Stimulated activated CD4-positive, alpha-beta T cell treated with anti-CD3 and anti-CD28 coated beads, Interleukin-2, amount 100 ng/mL, for 4 hours (primary cell): Measurements from ENCODE around the gene PLRG1.
A peak's percentile ranks its signal among the peaks of the same experiment; 100 is the strongest.

Experiments used
- DNase-seq: peaks from one replicate; pipeline ENCODE4 v3.0.0-alpha.2; 2020; ENCODE audit warnings: low read depth

PLRG1 gene

DNA sequence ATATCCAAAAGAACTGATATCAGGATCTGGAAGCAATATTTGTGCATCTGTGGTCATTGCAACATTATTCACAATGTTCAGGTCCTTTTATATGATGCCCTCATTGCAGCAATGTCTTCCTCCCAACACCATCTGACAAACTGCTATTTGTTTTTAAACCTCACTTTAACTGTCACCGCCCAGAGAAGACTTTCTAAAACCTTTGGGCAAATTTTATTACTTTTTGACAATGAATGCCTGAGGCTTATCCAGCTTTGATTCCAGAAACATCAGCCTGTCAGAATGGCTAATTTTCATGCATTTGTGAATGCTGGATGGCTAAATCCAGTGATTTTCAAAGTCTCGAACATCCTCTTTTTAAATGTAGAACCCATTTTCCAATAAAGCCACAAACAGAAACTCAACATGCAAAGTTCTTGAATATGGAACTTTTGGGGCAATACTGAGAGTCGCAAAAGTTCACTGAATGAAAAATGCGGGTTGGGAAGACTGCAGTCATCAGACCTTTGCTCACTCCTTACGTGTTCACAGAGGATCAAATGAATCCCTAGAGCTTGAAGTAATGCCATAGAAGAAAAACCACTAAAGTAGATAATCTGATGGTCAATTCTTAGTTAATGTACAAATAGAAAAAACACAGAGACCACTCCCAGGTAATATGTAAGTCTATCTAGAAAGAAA lies 23.1 kb upstream of the PLRG1 start:
- no peak for DNase-seq

GRCh38 chr4:154569584-154569983 lies 19.4 kb upstream of the PLRG1 start:
- DNase-seq = no peak

DNA sequence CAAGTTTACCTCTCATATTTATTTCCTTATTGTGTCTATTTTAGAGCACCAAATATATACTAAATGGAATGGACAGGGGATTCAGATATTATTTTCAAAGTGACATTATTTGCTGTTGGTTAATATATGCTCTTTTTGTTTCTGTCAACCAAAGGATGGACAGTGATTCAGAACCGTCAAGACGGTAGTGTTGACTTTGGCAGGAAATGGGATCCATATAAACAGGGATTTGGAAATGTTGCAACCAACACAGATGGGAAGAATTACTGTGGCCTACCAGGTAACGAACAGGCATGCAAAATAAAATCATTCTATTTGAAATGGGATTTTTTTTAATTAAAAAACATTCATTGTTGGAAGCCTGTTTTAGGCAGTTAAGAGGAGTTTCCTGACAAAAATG lies 18.8 kb upstream of the PLRG1 start:
- DNase-seq = no peak

GRCh38 chr4:154566639-154567204 lies 16.5 kb upstream of the PLRG1 start:
- no peak for DNase-seq

DNA sequence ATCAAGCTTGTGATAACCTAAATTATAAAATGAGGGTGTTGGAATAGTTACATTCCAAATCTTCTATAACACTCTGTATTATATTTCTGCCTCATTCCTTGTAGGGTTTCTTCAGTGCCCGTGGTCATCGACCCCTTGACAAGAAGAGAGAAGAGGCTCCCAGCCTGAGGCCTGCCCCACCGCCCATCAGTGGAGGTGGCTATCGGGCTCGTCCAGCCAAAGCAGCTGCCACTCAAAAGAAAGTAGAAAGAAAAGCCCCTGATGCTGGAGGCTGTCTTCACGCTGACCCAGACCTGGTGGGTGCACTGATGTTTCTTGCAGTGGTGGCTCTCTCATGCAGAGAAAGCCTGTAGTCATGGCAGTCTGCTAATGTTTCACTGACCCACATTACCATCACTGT lies 15.5 kb upstream of the PLRG1 start:
- DNase-seq = no peak

DNA sequence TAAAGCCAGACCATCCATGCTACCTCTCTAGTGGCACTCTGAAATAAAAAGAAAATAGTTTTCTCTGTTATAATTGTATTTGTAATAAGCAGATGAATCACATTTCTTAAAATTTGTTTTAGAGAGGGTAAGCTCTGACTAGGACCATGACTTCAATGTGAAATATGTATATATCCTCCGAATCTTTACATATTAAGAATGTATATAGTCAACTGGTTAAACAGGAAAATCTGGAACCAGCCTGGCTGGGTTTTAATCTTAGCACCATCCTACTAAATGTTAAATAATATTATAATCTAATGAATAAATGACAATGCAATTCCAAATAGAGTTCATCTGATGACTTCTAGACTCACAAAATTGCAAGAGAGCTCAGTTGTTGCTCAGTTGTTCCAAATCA lies 14.1 kb upstream of the PLRG1 start:
- no peak for DNase-seq

- no peak for DNase-seq
These were observed 12.6 kb upstream of the PLRG1 start, which contains the start of gene FGB for GRCh38 chr4:154562697-154563254. FGB (plus strand) TSS chr4:154563011; CDS start chr4:154563019, 8 bp downstream.

GRCh38 chr4:154560824-154561231 lies 10.6 kb upstream of the PLRG1 start:
- DNase-seq = no peak

DNA sequence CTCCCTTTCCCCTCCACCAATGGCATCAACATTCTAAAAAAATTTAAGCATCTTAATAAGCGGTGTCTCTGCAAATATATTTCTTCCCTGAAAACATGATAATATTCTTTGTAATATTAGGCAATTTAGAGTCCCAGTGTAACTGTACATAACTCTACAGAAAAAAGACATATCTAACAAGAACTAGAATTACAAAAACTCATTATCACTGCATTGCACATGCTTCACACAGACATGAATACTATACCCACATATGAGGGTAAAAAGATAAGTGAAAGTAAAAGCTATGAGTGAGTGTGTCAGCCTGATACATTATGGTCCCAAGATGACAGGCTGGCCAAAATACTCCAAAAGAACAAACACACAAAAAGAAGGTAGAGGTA lies 10.2 kb upstream of the PLRG1 start:
- no peak for DNase-seq

DNA sequence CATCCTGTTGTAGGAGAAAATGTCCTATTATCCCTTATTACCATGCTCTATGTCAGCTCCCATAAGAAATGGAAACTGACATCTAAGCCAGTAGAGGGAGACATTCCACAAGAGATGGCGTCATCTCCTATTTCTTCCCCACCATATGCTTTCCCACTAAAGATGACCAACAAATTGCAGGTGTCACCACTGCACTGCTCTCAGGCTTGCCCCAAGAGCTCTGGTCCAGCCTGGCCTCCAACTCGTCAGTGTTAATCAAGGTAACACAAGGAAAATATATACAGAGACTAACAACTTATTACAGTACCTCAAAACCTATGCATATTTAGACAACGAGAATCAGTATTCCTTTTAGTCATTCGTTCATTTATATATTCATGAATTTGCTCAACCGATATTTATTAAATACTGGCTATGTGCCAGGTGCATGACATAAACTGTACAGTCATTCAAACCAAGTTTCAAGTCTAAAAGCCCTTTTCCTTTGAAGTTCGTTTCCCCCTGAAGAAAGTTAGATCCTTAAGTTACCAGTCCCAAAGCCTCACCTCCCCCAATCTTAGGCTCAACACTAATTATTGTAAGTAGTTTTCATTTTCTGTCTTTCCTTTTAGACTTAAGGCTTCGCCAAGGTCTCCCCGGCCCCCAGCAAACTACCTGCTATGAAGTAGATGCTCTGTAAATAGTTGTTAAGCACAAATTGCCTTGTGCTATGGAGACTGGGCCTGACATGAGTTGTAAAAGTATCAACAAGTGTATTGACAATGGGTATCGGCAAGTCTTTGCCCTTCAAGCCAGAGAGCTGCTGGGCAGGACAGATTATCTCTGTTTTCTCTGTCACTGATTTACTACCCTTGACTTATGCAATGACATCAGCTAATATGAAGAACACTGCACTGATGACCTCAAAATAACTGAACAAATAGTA lies 9.6 kb upstream of the PLRG1 start:
- DNase-seq = no peak

DNA sequence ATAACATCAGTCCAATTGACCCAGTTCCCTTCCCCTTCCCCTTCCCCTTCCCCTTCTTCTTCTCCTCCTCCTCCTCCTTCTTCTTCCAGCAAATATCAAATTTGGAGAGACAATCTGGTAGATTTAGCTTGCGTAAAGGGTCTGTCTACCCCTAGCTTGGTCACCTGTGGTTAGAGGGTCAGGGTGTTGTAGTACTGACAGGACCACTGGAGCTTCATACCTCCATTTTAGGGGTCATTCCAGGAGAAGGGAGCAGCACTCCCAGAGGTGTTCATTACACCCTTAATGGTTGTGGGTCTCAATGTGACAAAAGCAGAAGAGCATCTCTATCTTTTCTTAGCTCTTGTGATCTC lies 8.9 kb upstream of the PLRG1 start:
- no peak for DNase-seq

DNA sequence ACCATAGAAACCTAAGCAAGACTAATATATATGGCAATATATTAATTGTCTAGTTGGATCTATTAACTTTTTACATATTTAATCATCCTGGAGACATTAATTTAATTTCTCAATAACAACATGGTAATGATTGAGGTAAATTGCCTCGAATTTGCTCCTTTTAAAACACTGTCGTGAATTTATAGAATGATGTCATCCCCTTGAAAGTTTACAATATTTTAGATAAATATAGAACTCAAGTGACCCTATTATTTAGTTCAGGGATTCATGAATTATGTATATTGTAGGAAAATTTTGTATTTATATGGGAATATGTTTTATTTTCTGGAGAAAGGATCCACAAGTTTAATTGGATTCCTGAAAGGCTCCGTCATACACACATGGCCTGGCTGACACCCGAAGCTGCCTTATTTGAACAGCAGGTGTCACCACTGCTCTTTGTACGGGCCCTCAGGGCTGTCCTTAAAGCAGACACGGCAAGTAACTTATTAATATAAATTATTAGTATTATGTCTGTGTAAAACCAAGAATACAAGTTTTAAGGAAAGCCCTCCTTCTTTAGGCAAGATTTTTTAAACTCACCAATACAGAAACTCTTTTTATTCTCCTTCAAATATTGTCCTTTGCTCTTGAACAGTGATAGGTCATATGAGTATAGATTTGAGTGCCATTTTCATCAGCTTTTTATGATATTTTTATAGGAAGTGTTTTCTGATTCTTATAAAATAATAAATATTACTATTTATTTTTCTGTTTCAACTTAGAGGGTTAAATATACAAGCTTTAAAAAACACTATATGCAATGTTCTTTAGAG lies 1.9 kb upstream of the PLRG1 start:
- DNase-seq = peak; percentile 59

- no peak for DNase-seq
These were observed 4.5 kb downstream of the PLRG1 start for GRCh38 chr4:154545689-154546088.

DNA sequence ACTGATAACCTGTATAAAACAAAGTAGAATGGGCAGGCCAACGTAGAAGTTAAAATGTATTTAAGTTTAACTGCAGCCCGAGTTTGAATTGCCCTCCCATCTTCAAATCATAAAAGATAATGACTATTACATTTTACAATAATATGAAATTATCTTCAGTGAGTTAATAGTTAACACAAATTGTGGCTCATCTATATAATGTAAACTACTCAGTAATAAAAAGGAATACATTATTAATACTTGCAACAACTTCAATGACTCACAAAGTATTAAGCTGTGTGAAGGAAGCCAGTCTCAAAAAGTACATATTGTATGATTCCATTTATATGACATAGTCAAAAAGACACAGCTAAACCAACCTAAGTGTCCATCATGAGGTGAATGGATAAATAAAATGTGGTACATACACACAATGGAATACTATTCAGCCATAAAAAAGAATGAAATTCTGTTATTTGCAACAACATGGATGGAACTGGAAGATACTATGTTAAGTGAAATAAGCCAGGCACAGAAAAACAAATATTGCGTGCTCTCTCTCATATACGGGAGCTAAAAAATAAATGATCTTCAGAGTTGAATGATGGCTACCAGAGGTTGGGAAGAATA lies 7.8 kb downstream of the PLRG1 start:
- DNase-seq = no peak

DNA sequence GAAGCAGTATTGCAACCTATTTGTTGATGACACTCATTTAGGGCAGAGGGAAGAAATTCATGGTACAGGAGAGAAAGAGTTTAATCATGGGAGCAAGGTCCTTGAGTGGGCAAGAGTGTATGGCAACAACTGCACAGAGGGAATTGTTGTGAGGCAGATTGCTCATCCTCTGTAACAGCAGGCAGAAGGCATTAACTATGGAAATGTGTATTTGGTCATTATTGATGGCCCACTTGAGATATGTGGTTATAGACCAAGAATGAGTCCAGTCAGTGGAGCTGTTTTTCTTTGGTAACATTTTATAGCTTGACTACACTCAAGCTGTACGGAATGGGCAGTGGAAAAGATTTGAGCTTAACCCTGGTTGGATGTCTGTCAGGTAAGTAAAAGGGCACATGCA lies 15.9 kb downstream of the PLRG1 start:
- DNase-seq = no peak

GRCh38 chr4:154529728-154530519 lies 20.3 kb downstream of the PLRG1 start:
- DNase-seq = no peak

DNA sequence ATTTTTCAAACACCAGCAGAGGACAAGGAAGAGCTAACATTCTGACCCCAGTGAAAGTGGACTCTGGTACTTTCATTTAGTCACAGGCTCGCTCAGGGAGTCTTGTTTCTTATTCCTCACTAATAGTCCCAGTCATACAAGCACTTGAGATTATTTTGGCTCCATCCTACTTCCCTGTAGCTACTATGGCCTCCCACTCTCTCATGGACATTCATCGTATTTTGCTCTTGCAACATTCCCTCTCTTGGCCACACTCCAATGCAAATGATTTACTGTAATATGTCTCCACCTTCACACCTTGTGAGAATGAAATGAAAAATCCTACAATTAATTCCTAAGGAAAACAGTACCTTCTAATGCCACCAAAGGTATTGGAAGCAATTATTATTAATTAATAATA lies 21.3 kb downstream of the PLRG1 start:
- DNase-seq = no peak

GRCh38 chr4:154527308-154527707 lies 22.9 kb downstream of the PLRG1 start:
- DNase-seq = no peak

- no peak for DNase-seq
These were observed 24.0 kb downstream of the PLRG1 start for GRCh38 chr4:154526151-154526550.

GRCh38 chr4:154521607-154522006 lies 28.6 kb downstream of the PLRG1 start:
- no peak for DNase-seq

- no peak for DNase-seq
These were observed 31.0 kb downstream of the PLRG1 start for GRCh38 chr4:154519214-154519613.
